AG09309 (cell line): Measurements from ENCODE around the gene PPP1R16B.

Experiments
- DNase-seq: peaks from one replicate; pipeline ENCODE4 v3.0.0-alpha.2; 2010; ENCODE audit warnings: low read depth
- H3K4me3 ChIP-seq: 2 replicates; pipeline ENCODE4 v1.5.1; 2011; ENCODE audit warnings: mild to moderate bottlenecking, low read depth, low read length, moderate library complexity; ENCODE audit not compliant: control insufficient read depth
- CTCF ChIP-seq: IDR thresholded peaks from 2 replicates; pipeline ENCODE4 v1.5.1; 2011; ENCODE audit warnings: mild to moderate bottlenecking, low read depth, low read length, inconsistent platforms; ENCODE audit not compliant: insufficient read depth, control insufficient read depth; ENCODE audit errors: missing control alignments

Gene PPP1R16B

GRCh38 chr20:38934530-38934929 is 129.0 kb downstream of the PPP1R16B start:
- no peak for TF ChIP-seq CTCF
- H3K4me3 ChIP-seq: no peak overlapping the region

GRCh38 chr20:38935285-38935684 is 129.8 kb downstream of the PPP1R16B start:
- H3K4me3 ChIP-seq: no peak overlapping the region
- TF ChIP-seq CTCF: peak; percentile 19
- no peak for DNase-seq

More at GRCh38 chr20:38934530-38934929, 129.0 kb downstream of the PPP1R16B start:
- DNase-seq: no peak

- TF ChIP-seq CTCF: no peak
- DNase-seq: no peak
- H3K4me3 ChIP-seq: no peak overlapping the region
Measured at GRCh38 chr20:38935967-38936407, 130.5 kb downstream of the PPP1R16B start.

- TF ChIP-seq CTCF: no peak
- no peak overlapping the region for H3K4me3 ChIP-seq
- no peak for DNase-seq
Measured at GRCh38 chr20:38937000-38937399, 131.5 kb downstream of the PPP1R16B start.

GRCh38 chr20:38937978-38938473 is 132.5 kb downstream of the PPP1R16B start:
- no peak for TF ChIP-seq CTCF
- DNase-seq: no peak
- no peak overlapping the region for H3K4me3 ChIP-seq

- no peak overlapping the region for H3K4me3 ChIP-seq
- no peak for TF ChIP-seq CTCF
- DNase-seq: no peak
Measured at GRCh38 chr20:38939686-38940085, 134.2 kb downstream of the PPP1R16B start.

- TF ChIP-seq CTCF: no peak
Measured at GRCh38 chr20:38940644-38941043, 135.1 kb downstream of the PPP1R16B start.

More at GRCh38 chr20:38940644-38941043, 135.1 kb downstream of the PPP1R16B start:
- H3K4me3 ChIP-seq: no peak overlapping the region
- DNase-seq: no peak
